Islet precursor cell (in vitro differentiated cells): Measurements from ENCODE around the gene PIK3R2.
"Not testable (repeated sequence)": the region's sequence is repeated elsewhere in the genome, so short reads cannot be mapped to it uniquely, and the experiment has no call there.

Experiments used
- DNase-seq: peaks from one replicate; pipeline ENCODE4 v3.0.0-alpha.2; 2018

The PIK3R2 gene

DNA sequence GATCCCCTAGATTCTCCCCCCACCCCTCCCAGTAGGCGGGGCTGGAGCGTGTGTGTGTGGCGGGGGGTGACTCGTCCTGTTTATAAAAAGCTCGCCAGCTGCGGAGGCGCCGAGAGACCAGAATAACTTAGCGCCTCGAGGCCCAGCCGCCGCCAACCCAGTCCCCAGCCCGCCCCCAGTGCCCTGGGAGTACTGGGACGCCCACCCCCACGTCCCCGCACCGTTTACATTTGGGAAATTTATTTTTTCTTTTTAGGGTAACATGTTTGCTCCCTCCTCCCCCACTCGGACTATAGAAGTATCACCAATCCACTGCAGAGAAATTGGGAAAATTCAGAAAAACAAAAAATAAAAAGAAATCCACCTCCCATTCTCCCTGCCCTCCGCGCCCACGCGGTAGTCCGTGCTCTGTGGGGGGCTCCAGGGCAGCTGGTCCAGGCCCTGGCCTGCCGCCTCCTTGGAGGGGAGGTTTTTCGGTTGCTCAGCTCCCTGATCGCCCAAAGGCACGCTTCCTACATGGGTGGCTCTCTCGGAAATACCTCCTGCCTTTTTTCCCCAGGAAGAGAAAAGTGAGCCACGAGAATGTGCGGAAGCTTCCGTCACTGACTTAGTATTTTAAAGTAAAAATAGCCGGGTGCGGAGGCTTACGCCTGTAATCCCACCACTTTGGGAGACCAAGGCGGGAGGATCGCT lies 52.4 kb downstream of the PIK3R2 start:
- DNase-seq: peak; percentile 74

DNA sequence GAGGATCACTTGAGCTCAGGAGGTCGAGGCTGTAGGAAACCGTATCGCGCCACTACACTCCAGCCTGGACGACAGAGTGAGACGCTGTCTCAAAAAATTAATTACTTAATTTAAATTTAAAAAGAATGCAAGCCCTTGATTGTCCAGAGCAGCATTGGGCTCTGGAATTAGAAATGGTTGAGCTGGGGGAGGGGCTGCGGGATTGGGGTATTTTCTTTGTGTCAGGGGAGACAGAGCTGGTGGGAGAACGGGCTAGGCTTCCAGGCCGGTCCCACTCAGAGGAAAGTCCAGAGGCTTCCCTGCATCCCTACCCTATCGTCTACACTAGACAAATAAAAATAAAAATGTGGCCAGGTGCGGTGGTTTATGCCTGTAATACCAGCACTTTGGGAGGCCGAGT lies 53.1 kb downstream of the PIK3R2 start:
- DNase-seq: peak; percentile 44

DNA sequence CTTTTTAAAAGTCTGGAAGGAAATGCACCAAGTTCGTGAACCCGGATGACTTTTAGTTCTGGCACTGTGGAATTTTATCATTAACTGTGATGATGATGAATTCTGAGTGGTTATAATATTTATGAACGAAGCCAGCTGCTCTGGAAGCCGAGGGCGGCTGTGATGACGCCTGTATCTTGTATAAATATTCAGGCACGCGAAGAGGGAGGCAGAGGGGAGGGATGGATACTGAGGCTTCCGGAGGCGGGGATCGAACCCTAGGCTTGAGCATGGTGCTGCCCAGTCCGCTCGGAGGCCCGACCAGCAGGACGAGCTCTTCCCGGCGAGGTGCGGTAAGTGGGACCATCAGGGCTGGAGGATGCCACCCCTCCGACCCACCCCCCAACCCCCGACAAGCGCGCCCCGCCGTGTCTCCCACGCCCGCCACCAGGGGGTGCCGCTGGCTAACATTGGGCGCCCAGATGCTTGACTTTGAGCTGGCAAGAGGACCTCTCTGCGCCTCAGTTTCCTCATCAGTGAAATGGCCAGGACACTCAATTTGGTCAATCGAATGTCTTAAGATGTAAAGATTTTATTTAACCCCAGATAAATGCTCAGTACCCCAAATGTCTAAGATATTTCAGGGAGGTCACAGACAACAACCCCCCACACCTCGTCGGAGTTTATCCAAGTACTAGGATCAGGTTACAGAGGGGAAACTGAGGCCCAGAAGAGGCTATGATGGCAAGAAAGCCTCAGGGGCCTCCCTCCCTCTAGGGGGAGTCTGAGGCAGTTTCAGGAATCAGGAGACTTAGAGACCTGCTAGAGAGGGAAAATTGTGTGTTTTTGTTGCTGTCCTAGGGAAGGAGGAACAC lies 55.4 kb downstream of the PIK3R2 start:
- peak; percentile 71 for DNase-seq

- not testable (repeated sequence) for DNase-seq
These were observed 56.9 kb downstream of the PIK3R2 start for GRCh38 chr19:18209912-18210311.

GRCh38 chr19:18211683-18212082 lies 58.7 kb downstream of the PIK3R2 start:
- DNase-seq: no peak

DNA sequence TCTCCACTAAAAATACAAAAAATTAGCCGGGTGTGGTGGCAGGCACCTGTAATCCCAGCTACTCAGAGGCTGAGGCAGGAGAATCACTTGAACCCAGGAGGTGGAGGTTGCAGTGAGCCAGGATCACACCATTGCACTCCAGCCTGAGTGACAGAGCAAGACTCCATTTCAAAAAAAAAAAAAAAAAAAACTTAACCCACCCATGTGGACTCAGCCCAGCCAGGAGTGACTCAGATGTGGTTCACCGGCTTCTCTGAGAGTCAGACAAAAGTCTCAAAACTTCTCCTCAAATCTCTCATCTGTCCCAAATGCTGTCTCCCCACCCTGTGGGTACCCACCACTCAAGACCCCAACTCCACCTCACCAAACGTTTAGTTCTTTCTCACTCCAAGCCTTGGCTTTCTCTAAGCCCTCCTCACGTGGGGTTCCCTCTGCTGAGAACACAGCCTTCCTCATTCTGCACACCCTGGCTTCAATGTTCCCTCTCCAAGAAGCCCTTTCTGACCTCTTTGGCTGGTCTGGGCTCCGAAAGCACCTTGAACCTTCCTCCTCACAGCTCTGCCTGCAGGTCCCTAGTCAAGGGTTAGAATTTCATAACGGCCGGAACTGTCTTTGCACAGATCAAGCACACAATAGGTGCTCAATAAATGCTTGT lies 61.9 kb downstream of the PIK3R2 start:
- no peak for DNase-seq

- DNase-seq: no peak
These were observed 63.8 kb downstream of the PIK3R2 start for GRCh38 chr19:18216789-18217188.

DNA sequence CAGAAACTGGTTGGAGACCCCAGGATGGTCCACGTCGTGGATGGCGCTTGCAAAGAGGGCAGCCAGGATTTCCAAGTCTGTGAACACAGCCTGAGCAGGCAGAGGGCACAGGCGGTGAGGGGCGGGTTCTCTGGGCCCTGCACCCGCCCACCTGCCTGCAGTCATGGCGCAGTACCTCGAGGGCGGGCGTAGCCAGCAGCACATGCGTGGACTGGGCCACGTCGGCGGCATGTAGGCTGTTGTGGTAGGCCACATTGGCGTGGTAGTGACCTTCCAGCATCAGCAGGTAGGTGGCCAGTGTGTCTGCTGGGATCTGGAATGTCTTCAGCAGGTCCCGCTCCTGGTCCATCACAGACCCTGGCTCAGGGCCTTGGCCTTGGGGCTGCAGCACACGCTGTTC lies 65.2 kb downstream of the PIK3R2 start:
- no peak for DNase-seq

GRCh38 chr19:18218600-18218999 lies 65.6 kb downstream of the PIK3R2 start:
- no peak for DNase-seq
